K562 (cell line): ENCODE measurements around the gene ISG20L2. TPM values are rescaled to one million over a fixed set of nuclear protein-coding genes. Genes with fewer than 3 reads are reported as not detected.

Experiments used
- ARID1B ChIP-seq: fragments of 450-650 bp; IDR thresholded peaks from 2 replicates; pipeline ENCODE4 v1.6.1; 2016; ENCODE audit warnings: antibody characterized with exemption, mild to moderate bottlenecking, inconsistent platforms
- ARNT ChIP-seq, 2 experiments: fragments of 450-650 bp; IDR thresholded peaks; 2 replicates each; pipeline ENCODE4 v1.6.1; 2016; ENCODE audit warnings: mild to moderate bottlenecking in 1 of 2
- ATF3 ChIP-seq, 2 experiments: fragments of 450-650 bp in 1 of 2; sonication (generic) in 1 of 2; formaldehyde crosslinking in 1 of 2; IDR thresholded peaks in 1 of 2; conservative IDR thresholded peaks in 1 of 2; 2 replicates each; pipeline versions ENCODE4 v1.6.1 to v1.8.1; 2016 to 2023; ENCODE audit warnings: mild to moderate bottlenecking in 2 of 2, moderate library complexity in 2 of 2, inconsistent platforms in 1 of 2, missing genetic modification reagents in 1 of 2
- BRCA1 ChIP-seq, 2 experiments: fragments of 450-650 bp in 1 of 2; sonication (generic) in 1 of 2; formaldehyde crosslinking in 1 of 2; IDR thresholded peaks; 2 replicates each; pipeline versions ENCODE4 v1.5.0 to v1.6.1; 2017 to 2020; ENCODE audit warnings: mild to moderate bottlenecking in 1 of 2, missing genetic modification reagents in 1 of 2
- CBFA2T2 ChIP-seq: fragments of 450-650 bp; conservative IDR thresholded peaks from 2 replicates; pipeline ENCODE4 v1.6.1; 2017; ENCODE audit warnings: mild to moderate bottlenecking
- CBFA2T3 ChIP-seq: fragments of 450-650 bp; IDR thresholded peaks from 2 replicates; pipeline ENCODE4 v1.6.1; 2017
- CEBPB ChIP-seq: fragments of 450-650 bp; IDR thresholded peaks from 2 replicates; pipeline ENCODE4 v1.6.1; 2016; ENCODE audit warnings: missing genetic modification characterization, missing compliant biosample characterization
- COPS2 ChIP-seq: fragments of 450-650 bp; conservative IDR thresholded peaks from 2 replicates; pipeline ENCODE4 v1.6.1; 2016; ENCODE audit warnings: mild to moderate bottlenecking, moderate library complexity
- CTCF ChIP-seq, 3 experiments: IDR thresholded peaks in 2 of 3; conservative IDR thresholded peaks in 1 of 3; 2 replicates each; pipeline ENCODE4 v1.5.1; 2011 to 2012; ENCODE audit warnings: low read length in 3 of 3, mild to moderate bottlenecking in 3 of 3, control low read depth in 2 of 3, improper control_type of control experiment in 1 of 3, inconsistent platforms in 1 of 3, low read depth in 1 of 3, mixed read lengths in 1 of 3, moderate library complexity in 1 of 3; ENCODE audit not compliant: insufficient read depth in 2 of 3
- HMBOX1 ChIP-seq: sonication (generic); IDR thresholded peaks from 2 replicates; pipeline ENCODE4 v1.6.1; 2016
- MAZ ChIP-seq, 2 experiments: fragments of 450-650 bp in 1 of 2; sonication (generic) in 1 of 2; formaldehyde crosslinking; IDR thresholded peaks in 1 of 2; conservative IDR thresholded peaks in 1 of 2; 2 replicates each; pipeline versions ENCODE4 v1.4.0 to v1.5.0; 2020; ENCODE audit warnings: mild to moderate bottlenecking in 1 of 2, missing genetic modification reagents in 1 of 2
- MEF2D ChIP-seq: conservative IDR thresholded peaks from 2 replicates; pipeline ENCODE4 v1.6.1; 2016; ENCODE audit warnings: low read depth, missing genetic modification characterization, missing compliant biosample characterization
- MNT ChIP-seq, 2 experiments: fragments of 450-650 bp; conservative IDR thresholded peaks; 2 replicates each; pipeline ENCODE4 v1.6.1; 2017; ENCODE audit warnings: mild to moderate bottlenecking in 2 of 2, moderate library complexity in 2 of 2
- NRF1 ChIP-seq, 2 experiments: fragments of 450-650 bp; IDR thresholded peaks in 1 of 2; conservative IDR thresholded peaks in 1 of 2; 2 replicates each; pipeline ENCODE4 v1.6.1; 2014; ENCODE audit warnings: mild to moderate bottlenecking in 2 of 2
- RBM25 ChIP-seq: fragments of 200-400 bp; formaldehyde crosslinking; IDR thresholded peaks from 2 replicates; pipeline ENCODE4 v1.6.1; 2018; ENCODE audit warnings: low read length, low read depth, moderate library complexity; ENCODE audit not compliant: severe bottlenecking
- SAFB2 ChIP-seq: fragments of 200-400 bp; formaldehyde crosslinking; IDR thresholded peaks from 2 replicates; pipeline ENCODE4 v1.6.1; 2018; ENCODE audit warnings: borderline replicate concordance, low read length, low read depth, moderate library complexity; ENCODE audit not compliant: severe bottlenecking
- STAT5A ChIP-seq: IDR thresholded peaks from 2 replicates; pipeline ENCODE4 v1.6.1; 2012; ENCODE audit warnings: low read length, inconsistent platforms, borderline replicate concordance
- TAL1 ChIP-seq: fragments of 450-650 bp; IDR thresholded peaks from 2 replicates; pipeline ENCODE4 v1.6.1; 2016; ENCODE audit warnings: mild to moderate bottlenecking
- TCF3 ChIP-seq: sonication (generic); formaldehyde crosslinking; IDR thresholded peaks from 2 replicates; pipeline ENCODE4 v1.4.0; 2020; ENCODE audit warnings: mild to moderate bottlenecking, missing genetic modification reagents
- TEAD4 ChIP-seq, 2 experiments: sonication (generic) in 1 of 2; formaldehyde crosslinking in 1 of 2; IDR thresholded peaks; 2 replicates each; pipeline versions ENCODE4 v1.6.1 to v1.8.0; 2012 to 2022; ENCODE audit warnings: borderline replicate concordance in 1 of 2, inconsistent platforms in 1 of 2, low read length in 1 of 2, mild to moderate bottlenecking in 1 of 2, missing genetic modification reagents in 1 of 2
- ZNF586 ChIP-seq: fragments of 450-650 bp; formaldehyde crosslinking; conservative IDR thresholded peaks from 2 replicates; pipeline ENCODE4 v1.4.0; 2020; ENCODE audit warnings: mild to moderate bottlenecking, moderate library complexity
- polyA plus RNA-seq, 8 experiments: library from polyadenylated mRNA; depleted of rRNA in 4 of 8; stranded (reverse) in 5 of 8; unstranded in 3 of 8; fragments of >200 nt; fragmentation: Nextera tagmentation in 2 of 8; fragmentation: Illumina TruSeq in 1 of 8; extraction: Ambion mirVana in 2 of 8; extraction: Trizol in 1 of 8; gene quantifications; 2 replicates each; pipeline versions ENCODE4 v1.2.1 to v1.2.3, GENCODE V29; 2011 to 2014; ENCODE audit warnings: inconsistent platforms in 1 of 8, missing spikeins in 1 of 8
- total RNA-seq, 7 experiments: library from RNA; depleted of rRNA in 6 of 7; stranded (reverse); fragments of >200 nt in 6 of 7; fragmentation: Illumina TruSeq in 2 of 7; extraction: Trizol in 2 of 7; gene quantifications; 2 replicates each; pipeline versions ENCODE4 v1.2.1 to v1.2.3, GENCODE V29; 2011 to 2021; ENCODE audit warnings: low replicate concordance in 1 of 7

ISG20L2 gene
- total and polyA plus RNA-seq, 9 of the 15 experiments (the other 6 are each of a cell fraction or from before 2014, with no cell fraction given) = 21.3 to 130 (median 50.3) TPM

- no peak for TF ChIP-seq HMBOX1
- 0 out of 6 replicates have a peak, but pooled peaks of 1 of the 3 experiments have one; percentile 3 for TF ChIP-seq CTCF (IDR thresholded peaks at IDR 0.05 in 2 of 3, conservative IDR thresholded peaks at IDR 0.05 in 1 of 3; ENCODE audit: insufficient read depth in 2 of 3, low read depth in 1 of 3, low read length in 3 of 3)
- TF ChIP-seq STAT5A = peak; percentile 41; the same call in 1 of the 2 replicates
- 0 out of 4 replicates have a peak, but pooled peaks of 1 of the 2 experiments have one; percentile 9 for TF ChIP-seq NRF1 (conservative IDR thresholded peaks at IDR 0.05 in 1 of 2, IDR thresholded peaks at IDR 0.05 in 1 of 2)
- TF ChIP-seq CEBPB (tag) = no peak
- TF ChIP-seq TCF3 (CRISPR knock-in tag) = peak; percentile 70
- 0 out of 4 replicates have a peak, but pooled peaks of 1 of the 2 experiments have one; percentile 9 for TF ChIP-seq MAZ (CRISPR knock-in tag; conservative IDR thresholded peaks at IDR 0.05 in 1 of 2, IDR thresholded peaks at IDR 0.05 in 1 of 2)
- TF ChIP-seq TEAD4 (IDR thresholded peaks at IDR 0.05; ENCODE audit: low read length) = peak; percentile 69
- TF ChIP-seq TEAD4 (CRISPR knock-in tag; IDR thresholded peaks at IDR 0.05; ENCODE audit: borderline replicate concordance) = no peak
- 0 out of 4 replicates have a peak, but pooled peaks of 1 of the 2 experiments have one; percentile 4 for TF ChIP-seq MNT (conservative IDR thresholded peaks at IDR 0.05)
- TF ChIP-seq COPS2 = no peak
- no peak for TF ChIP-seq SAFB2
- TF ChIP-seq ATF3 (IDR thresholded peaks at IDR 0.05) = no peak
- 0 out of 2 replicates have a peak, but pooled peaks have one; percentile 26 for TF ChIP-seq ATF3 (CRISPR knock-in tag; conservative IDR thresholded peaks at IDR 0.05)
- TF ChIP-seq ARNT (IDR thresholded peaks at IDR 0.05) = no peak
- TF ChIP-seq ARID1B = peak; percentile 70
- no peak for TF ChIP-seq MEF2D
- peak; percentile 58 for TF ChIP-seq TAL1
- peak; percentile 79 for TF ChIP-seq CBFA2T2
- TF ChIP-seq CBFA2T3 = peak; percentile 85
- no peak for TF ChIP-seq RBM25
- no peak for TF ChIP-seq BRCA1 (IDR thresholded peaks at IDR 0.05)
- no peak for TF ChIP-seq BRCA1 (CRISPR knock-in tag; IDR thresholded peaks at IDR 0.05)
- no peak for TF ChIP-seq ZNF586 (CRISPR knock-in tag)
These were observed 44.3 kb upstream of the ISG20L2 start (continued) for GRCh38 chr1:156772728-156773497.
